Measurements from ENCODE around the gene AK8.

AK8 gene

DNA sequence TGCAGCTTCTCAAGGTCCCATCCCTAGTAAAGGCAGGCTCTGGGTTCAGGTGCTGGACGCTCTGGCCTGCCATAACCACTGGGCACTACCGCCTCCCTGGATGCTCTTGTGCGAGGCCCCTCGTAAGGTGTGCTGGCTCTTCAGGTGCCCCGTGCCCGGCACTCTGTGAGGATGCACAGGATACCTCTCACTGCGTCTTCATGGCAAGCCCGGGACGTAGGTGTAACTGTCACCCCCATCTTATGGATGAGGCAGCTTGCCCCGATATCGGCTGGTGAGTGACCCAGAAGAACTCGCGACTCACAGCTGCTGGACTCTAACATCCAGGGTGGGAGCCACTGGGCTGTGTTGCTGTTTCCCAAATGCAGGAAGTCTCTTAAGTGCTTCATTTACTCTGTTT is 128.8 kb downstream of the AK8 start:
- DNase-seq, result no peak
- no peaks in the 10 kb centered on the region for H3K36me3 ChIP-seq (ENCODE audit: control insufficient read depth, insufficient read depth, low read length)
- no peak overlapping the region for H3K27ac ChIP-seq (ENCODE audit: insufficient read depth, low read length, poor library complexity, severe bottlenecking)
- H3K27me3 ChIP-seq (replicated peaks; ENCODE audit: control insufficient read depth, insufficient read depth, low read length, poor library complexity, severe bottlenecking), result peaks cover 5% of the 10 kb centered on the region
- H3K4me3 ChIP-seq (ENCODE audit: insufficient read depth, low read depth, low read length, poor library complexity, severe bottlenecking), result no peak overlapping the region
- H3K4me1 ChIP-seq (ENCODE audit: control insufficient read depth, insufficient read depth, low read length, poor library complexity, severe bottlenecking), result no peaks in the 10 kb centered on the region
- no peaks in the 10 kb centered on the region for H3K9me3 ChIP-seq (ENCODE audit: control insufficient read depth, low read length)

DNA sequence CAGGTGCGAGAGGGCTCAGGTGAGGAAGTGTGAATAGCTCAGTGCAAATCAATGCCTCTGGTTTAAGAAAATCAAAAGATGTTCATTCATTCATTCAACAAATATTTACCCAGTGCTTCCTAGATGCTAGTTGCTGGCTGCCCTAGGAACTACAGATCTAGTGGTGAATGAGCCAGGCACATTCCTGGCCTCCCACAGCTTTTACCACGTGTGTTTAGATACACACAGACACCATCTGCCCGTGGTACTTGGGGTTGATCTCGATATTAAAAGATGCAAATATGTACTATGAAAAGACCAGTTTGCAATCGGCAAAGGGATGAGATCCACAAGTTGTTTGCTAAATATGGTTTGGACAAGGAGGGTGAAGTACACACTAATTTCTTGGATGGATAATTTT is 129.6 kb downstream of the AK8 start:
- no peaks in the 10 kb centered on the region for H3K36me3 ChIP-seq (ENCODE audit: control insufficient read depth, insufficient read depth, low read length)

DNA sequence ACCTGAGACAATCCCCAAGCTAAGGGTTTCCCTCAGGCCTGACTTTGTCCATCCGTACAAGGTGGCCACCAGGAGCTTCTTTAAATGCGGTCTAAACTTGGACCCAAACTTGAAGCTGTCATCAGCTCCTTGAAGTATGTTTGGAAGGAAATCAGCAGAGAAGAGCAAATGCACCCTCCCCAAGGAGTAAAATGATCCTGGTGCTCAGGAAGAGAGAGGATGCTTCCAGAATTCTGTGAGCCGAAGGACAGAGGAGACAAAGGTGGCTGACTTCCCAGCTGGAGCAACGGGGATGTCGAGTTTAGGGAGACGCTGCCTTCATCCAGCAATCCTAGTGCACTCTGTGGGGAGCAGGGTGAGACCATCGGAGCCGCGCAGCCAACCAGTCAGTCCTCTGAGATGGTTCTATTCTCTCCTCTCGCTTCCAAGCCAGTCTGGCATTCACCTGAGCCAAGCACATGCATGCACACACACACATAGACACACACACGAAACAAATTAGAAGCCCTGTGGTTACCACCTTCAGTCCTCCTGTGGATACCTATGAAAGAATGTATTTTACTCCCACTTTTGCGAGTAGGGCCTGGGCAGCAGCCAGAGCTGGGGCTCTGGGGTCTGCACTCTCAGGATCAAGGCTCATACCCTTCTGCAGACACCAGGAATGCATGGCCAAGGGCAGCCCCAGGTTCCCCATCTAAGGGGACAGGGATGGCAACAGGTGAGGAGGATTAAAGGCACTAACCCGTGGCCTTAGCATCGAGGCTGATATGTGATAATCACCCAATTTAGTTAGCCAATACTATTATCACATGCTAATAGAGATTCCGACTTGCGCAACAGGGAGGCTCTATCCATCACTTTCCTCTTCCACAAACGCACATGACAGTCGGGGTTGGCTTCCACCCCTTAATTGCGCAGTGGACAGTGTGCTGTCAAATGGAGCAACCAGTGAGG is 132.1 kb downstream of the AK8 start:
- Histone ChIP-seq H3K27me3 (replicated peaks; ENCODE audit: control insufficient read depth, insufficient read depth, low read length, poor library complexity, severe bottlenecking) (peaks cover 16% of the 10 kb centered on the region), H3K4me3 (ENCODE audit: insufficient read depth, low read depth, low read length, poor library complexity, severe bottlenecking) (no peak overlapping the region), H3K9me3 (ENCODE audit: control insufficient read depth, low read length) (no peaks in the 10 kb centered on the region), H3K36me3 (ENCODE audit: control insufficient read depth, insufficient read depth, low read length) (no peaks in the 10 kb centered on the region), H3K27ac (ENCODE audit: insufficient read depth, low read length, poor library complexity, severe bottlenecking) (no peak overlapping the region), H3K4me1 (ENCODE audit: control insufficient read depth, insufficient read depth, low read length, poor library complexity, severe bottlenecking) (no peaks in the 10 kb centered on the region)
- DNase-seq, result no peak

More for the DNA sequence above, 129.6 kb downstream of the AK8 start:
- Histone ChIP-seq H3K27ac (ENCODE audit: insufficient read depth, low read length, poor library complexity, severe bottlenecking) (no peak overlapping the region), H3K4me1 (ENCODE audit: control insufficient read depth, insufficient read depth, low read length, poor library complexity, severe bottlenecking) (no peaks in the 10 kb centered on the region), H3K4me3 (ENCODE audit: insufficient read depth, low read depth, low read length, poor library complexity, severe bottlenecking) (no peak overlapping the region), H3K9me3 (ENCODE audit: control insufficient read depth, low read length) (no peaks in the 10 kb centered on the region), H3K27me3 (replicated peaks; ENCODE audit: control insufficient read depth, insufficient read depth, low read length, poor library complexity, severe bottlenecking) (peaks cover 7% of the 10 kb centered on the region)
- no peak for DNase-seq

DNA sequence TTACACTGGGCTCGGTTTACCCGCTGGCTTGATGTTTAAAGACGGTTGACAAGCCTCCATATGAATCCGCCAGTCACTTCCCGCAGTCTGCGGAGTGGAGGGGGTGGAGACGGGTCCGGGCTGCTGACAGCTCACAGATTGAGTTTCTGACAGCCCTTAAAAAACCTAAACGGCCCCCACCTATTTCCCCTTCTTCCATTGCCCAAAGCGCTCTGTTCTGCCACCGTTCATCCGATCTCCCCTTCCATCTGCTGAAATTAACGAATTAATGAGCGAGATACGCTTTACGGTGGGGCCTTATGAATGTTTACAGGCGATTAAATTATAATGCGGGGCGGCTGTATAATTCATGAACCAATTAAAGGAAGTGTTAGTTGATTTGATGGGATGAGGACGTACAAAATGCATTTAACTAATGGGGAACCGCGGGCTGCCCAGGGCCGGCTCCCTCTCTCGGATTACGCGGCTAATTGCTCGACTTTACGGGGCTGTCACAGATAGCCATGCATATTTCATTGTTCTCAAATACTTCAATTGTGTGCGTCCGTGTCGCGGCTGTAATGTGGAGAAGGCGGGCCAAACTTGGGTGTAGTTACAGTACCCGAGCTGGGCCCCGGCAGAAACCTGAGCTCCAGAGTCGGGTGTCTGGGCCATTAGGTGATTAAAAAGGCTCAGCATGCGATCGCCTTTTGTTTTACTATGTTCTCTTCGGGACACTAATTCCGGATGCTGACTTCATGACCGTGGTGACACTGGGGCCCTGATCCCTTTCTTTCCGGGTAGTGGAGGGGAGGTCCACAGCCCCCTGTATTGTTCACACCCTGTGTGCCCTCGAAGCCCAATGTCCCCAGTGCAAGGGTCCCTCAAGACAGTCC is 133.0 kb downstream of the AK8 start:
- H3K27me3 ChIP-seq (replicated peaks; ENCODE audit: control insufficient read depth, insufficient read depth, low read length, poor library complexity, severe bottlenecking), result peaks cover 16% of the 10 kb centered on the region
- no peak overlapping the region for H3K4me3 ChIP-seq (ENCODE audit: insufficient read depth, low read depth, low read length, poor library complexity, severe bottlenecking)
- no peak overlapping the region for H3K27ac ChIP-seq (ENCODE audit: insufficient read depth, low read length, poor library complexity, severe bottlenecking)

DNA sequence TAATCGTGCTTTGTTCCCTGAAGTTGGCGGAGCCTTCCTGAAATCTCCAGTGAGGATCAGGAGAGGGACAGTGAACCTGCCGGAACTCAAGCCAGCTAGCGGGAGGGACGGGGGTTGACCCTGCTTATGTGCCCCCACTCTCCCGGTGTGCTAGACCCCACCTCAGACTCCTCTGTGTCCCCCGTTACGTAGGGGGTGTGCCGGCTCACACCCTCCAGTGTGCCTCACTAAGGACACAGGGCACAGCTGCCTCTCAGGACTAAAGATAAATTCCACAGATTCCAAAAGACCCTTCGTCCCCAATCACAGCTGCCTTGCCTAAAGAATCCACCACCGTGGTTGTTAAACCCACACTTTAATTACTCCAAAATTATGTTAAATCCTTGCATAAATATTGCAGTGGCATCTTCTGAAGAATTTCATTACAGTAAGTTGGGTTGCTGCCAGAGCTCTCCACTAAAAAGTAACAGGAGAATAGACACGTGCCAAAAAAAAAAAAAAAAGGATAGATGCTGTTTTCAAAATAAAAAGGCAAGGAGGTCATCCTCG is 134.1 kb downstream of the AK8 start:
- H3K4me1 ChIP-seq (ENCODE audit: control insufficient read depth, insufficient read depth, low read length, poor library complexity, severe bottlenecking), result no peaks in the 10 kb centered on the region
- H3K9me3 ChIP-seq (ENCODE audit: control insufficient read depth, low read length), result no peaks in the 10 kb centered on the region
- no peak for DNase-seq
- H3K27ac ChIP-seq (ENCODE audit: insufficient read depth, low read length, poor library complexity, severe bottlenecking), result no peak overlapping the region
- no peak overlapping the region for H3K4me3 ChIP-seq (ENCODE audit: insufficient read depth, low read depth, low read length, poor library complexity, severe bottlenecking)
- H3K36me3 ChIP-seq (ENCODE audit: control insufficient read depth, insufficient read depth, low read length), result no peaks in the 10 kb centered on the region
- H3K27me3 ChIP-seq (replicated peaks; ENCODE audit: control insufficient read depth, insufficient read depth, low read length, poor library complexity, severe bottlenecking), result peaks cover 16% of the 10 kb centered on the region

More for the DNA sequence above, 133.0 kb downstream of the AK8 start:
- no peaks in the 10 kb centered on the region for H3K9me3 ChIP-seq (ENCODE audit: control insufficient read depth, low read length)
- no peaks in the 10 kb centered on the region for H3K4me1 ChIP-seq (ENCODE audit: control insufficient read depth, insufficient read depth, low read length, poor library complexity, severe bottlenecking)
- DNase-seq, result no peak
- no peaks in the 10 kb centered on the region for H3K36me3 ChIP-seq (ENCODE audit: control insufficient read depth, insufficient read depth, low read length)

DNA sequence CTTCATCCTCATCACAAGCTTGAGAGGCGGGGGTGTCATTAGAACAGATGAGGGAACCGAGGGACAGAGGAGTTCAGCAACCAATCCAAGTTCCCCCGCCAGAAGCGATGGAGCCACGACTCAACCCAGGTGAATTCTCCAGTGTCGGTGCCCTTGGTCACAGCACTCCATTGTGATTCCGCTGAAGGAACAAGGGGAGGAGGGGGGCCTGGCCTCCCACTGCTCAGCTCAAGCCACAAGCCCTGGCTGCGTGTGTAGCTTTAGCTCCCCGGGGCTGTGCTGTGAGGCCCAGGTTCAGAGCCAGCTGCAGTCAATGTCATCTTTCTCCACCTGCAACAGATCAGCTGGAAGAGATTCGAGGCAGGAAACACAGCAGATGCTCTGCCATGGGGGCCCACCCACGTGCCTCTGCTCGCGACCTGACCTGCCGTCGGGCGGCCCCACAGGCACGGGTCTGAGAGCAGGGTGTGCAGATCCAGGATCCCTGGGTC is 135.2 kb downstream of the AK8 start:
- Histone ChIP-seq H3K27ac (ENCODE audit: insufficient read depth, low read length, poor library complexity, severe bottlenecking) (no peak overlapping the region), H3K9me3 (ENCODE audit: control insufficient read depth, low read length) (no peaks in the 10 kb centered on the region), H3K36me3 (ENCODE audit: control insufficient read depth, insufficient read depth, low read length) (no peaks in the 10 kb centered on the region), H3K4me3 (ENCODE audit: insufficient read depth, low read depth, low read length, poor library complexity, severe bottlenecking) (no peak overlapping the region), H3K4me1 (ENCODE audit: control insufficient read depth, insufficient read depth, low read length, poor library complexity, severe bottlenecking) (no peaks in the 10 kb centered on the region), H3K27me3 (replicated peaks; ENCODE audit: control insufficient read depth, insufficient read depth, low read length, poor library complexity, severe bottlenecking) (peaks cover 16% of the 10 kb centered on the region)
- DNase-seq, result no peak

DNA sequence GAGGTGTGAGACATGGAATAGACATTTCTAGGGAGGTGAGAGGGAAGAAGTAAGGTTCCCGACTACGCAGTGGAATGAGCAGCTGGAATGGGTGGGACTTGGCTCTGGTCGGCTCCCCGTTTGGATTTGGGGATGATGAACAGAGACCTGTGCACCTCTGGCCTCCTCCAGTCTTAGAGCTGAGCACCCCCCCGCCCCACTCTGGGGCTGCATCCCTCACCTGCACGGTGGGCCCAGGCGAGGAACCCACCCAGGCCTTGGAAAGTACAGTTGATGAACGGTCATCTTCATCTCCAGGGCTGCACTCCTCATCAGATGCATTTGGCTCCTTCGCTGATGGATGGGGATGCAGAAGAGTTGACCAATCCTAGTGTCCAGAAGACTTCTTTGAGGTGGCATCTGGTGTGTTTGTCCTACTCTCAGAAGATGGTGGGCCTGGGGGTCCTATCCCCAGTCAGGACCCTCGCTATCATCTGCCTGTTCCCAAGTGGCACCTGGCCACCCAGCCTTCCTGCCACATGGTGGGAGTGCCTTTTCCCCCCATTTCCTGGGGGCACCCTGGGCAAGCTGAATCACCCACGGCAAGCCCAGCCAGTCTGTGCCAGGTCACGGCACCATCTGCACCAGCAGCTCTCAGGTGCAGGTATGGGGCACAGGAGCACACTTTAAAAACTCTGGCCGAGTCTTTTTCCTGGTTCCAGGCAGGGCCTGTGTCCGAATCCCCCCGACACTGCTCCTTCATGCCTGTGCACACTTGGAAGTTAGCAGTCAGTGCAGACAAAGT is 137.4 kb downstream of the AK8 start:
- Histone ChIP-seq H3K27me3 (replicated peaks; ENCODE audit: control insufficient read depth, insufficient read depth, low read length, poor library complexity, severe bottlenecking) (peaks cover 16% of the 10 kb centered on the region), H3K4me1 (ENCODE audit: control insufficient read depth, insufficient read depth, low read length, poor library complexity, severe bottlenecking) (no peaks in the 10 kb centered on the region), H3K27ac (ENCODE audit: insufficient read depth, low read length, poor library complexity, severe bottlenecking) (no peak overlapping the region), H3K4me3 (ENCODE audit: insufficient read depth, low read depth, low read length, poor library complexity, severe bottlenecking) (no peak overlapping the region), H3K9me3 (ENCODE audit: control insufficient read depth, low read length) (no peaks in the 10 kb centered on the region), H3K36me3 (ENCODE audit: control insufficient read depth, insufficient read depth, low read length) (no peaks in the 10 kb centered on the region)
- DNase-seq, result no peak

DNA sequence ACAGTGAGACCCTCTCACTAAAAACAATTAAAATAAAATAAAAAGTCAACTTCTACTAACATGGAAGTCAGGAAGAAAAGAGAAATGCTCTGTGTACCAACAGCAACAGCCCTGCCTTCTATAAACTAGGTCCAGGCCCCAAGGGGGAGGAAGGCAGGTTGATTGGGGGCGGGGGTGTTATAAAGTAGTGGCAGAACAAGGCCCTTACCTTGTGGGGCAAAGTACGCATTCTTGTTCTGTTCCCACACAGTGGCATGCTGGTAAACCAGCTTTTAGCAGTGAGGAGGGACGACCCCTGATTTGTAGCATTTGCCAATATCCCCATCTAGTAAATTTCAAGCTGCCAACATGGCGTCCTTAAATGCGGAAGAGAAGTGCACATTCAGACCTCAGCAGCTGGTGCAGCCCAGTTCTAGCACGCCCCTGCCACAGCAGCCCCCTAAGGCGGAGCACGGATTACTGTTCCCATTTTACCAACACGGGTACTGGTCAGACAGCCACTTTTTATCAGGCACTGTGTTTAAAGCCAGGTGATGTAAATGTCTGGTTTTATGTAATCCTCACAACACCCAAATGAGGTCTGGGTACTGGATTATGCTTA is 138.3 kb downstream of the AK8 start:
- Histone ChIP-seq H3K27me3 (replicated peaks; ENCODE audit: control insufficient read depth, insufficient read depth, low read length, poor library complexity, severe bottlenecking) (peaks cover 14% of the 10 kb centered on the region), H3K4me1 (ENCODE audit: control insufficient read depth, insufficient read depth, low read length, poor library complexity, severe bottlenecking) (no peaks in the 10 kb centered on the region), H3K9me3 (ENCODE audit: control insufficient read depth, low read length) (no peaks in the 10 kb centered on the region), H3K27ac (ENCODE audit: insufficient read depth, low read length, poor library complexity, severe bottlenecking) (no peak overlapping the region), H3K4me3 (ENCODE audit: insufficient read depth, low read depth, low read length, poor library complexity, severe bottlenecking) (no peak overlapping the region), H3K36me3 (ENCODE audit: control insufficient read depth, insufficient read depth, low read length) (no peaks in the 10 kb centered on the region)
- DNase-seq, result no peak

DNA sequence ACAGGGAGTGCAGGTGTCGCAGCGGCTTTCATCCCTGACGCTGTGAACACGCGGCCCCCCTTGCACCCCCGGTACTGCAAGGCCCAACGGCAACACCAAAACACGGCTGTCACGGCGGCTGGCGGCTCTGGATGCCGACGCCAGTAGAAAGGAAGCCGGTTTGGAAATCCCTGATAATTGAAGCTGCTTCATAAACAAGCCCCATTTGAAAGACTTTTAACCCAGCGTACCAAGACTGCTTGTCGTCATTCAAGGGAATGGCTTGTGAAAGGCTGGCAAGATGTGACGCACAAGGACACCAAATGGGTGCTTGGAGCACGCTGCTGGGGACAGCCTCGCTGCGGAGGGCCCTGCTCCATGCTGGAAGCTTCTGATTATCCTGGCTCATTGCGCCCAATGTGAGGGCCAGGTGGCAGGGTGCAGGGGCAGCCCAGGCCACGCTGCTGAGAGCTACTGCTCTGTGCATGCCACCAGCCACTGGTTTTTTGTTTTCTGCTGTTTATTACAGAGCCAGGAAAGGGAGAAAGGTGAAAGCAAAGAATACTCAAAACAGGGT is 144.7 kb downstream of the AK8 start:
- no peak for DNase-seq
- Histone ChIP-seq H3K4me1 (ENCODE audit: control insufficient read depth, insufficient read depth, low read length, poor library complexity, severe bottlenecking) (no peaks in the 10 kb centered on the region), H3K27ac (ENCODE audit: insufficient read depth, low read length, poor library complexity, severe bottlenecking) (no peak overlapping the region), H3K4me3 (ENCODE audit: insufficient read depth, low read depth, low read length, poor library complexity, severe bottlenecking) (no peak overlapping the region), H3K9me3 (ENCODE audit: control insufficient read depth, low read length) (no peaks in the 10 kb centered on the region), H3K36me3 (ENCODE audit: control insufficient read depth, insufficient read depth, low read length) (no peaks in the 10 kb centered on the region), H3K27me3 (replicated peaks; ENCODE audit: control insufficient read depth, insufficient read depth, low read length, poor library complexity, severe bottlenecking) (no peaks in the 10 kb centered on the region)

All from effector memory CD4-positive, alpha-beta T cell (primary cell).